T-helper 17 cell (primary cell): ENCODE data around the gene MBD6. TPM values are rescaled to one million over a fixed set of nuclear protein-coding genes. Genes with fewer than 3 reads are reported as not detected.
A peak's percentile ranks its signal among the peaks of the same experiment; 100 is the strongest.

ENCODE experiments used
- ATAC-seq: fragments of 150-1000 bp; cut with Tn5 transposase; 2 replicates; pipeline ENCODE4 v1.10.0; 2021; ENCODE audit warnings: mild to moderate bottlenecking, moderate library complexity
- DNase-seq, 3 donors: peaks; one replicate each; pipeline versions ENCODE4 v3.0.0 to v3.0.0-alpha.2; 2020 to 2021
- H3K9me3 ChIP-seq: one replicate; pipeline ENCODE4 v1.7.0; 2013; ENCODE audit warnings: low read length, mild to moderate bottlenecking; ENCODE audit not compliant: control insufficient read depth, poor library complexity, severe bottlenecking
- H3K27ac Mint-ChIP-seq: one replicate; pipeline ENCODE4 v1.8.0; 2022; ENCODE audit warnings: mild to moderate bottlenecking, moderate library complexity, mixed read lengths
- H3K27me3 Mint-ChIP-seq: one replicate; pipeline ENCODE4 v1.8.0; 2022; ENCODE audit warnings: mixed read lengths
- H3K36me3 Mint-ChIP-seq: one replicate; pipeline ENCODE4 v1.8.0; 2022; ENCODE audit warnings: low read depth, mixed read lengths
- H3K4me1 Mint-ChIP-seq: one replicate; pipeline ENCODE4 v1.8.0; 2022; ENCODE audit warnings: mild to moderate bottlenecking, mixed read lengths
- H3K4me3 Mint-ChIP-seq: one replicate; pipeline ENCODE4 v1.8.0; 2022; ENCODE audit warnings: mild to moderate bottlenecking, moderate library complexity, mixed read lengths
- total RNA-seq, 4 donors: library from RNA in 2 of 4; stranded (reverse) in 2 of 4; gene quantifications; one replicate each; pipeline ENCODE4 v1.2.3 and lab custom pipeline; 2022 to 2026

MBD6 gene, protein sequence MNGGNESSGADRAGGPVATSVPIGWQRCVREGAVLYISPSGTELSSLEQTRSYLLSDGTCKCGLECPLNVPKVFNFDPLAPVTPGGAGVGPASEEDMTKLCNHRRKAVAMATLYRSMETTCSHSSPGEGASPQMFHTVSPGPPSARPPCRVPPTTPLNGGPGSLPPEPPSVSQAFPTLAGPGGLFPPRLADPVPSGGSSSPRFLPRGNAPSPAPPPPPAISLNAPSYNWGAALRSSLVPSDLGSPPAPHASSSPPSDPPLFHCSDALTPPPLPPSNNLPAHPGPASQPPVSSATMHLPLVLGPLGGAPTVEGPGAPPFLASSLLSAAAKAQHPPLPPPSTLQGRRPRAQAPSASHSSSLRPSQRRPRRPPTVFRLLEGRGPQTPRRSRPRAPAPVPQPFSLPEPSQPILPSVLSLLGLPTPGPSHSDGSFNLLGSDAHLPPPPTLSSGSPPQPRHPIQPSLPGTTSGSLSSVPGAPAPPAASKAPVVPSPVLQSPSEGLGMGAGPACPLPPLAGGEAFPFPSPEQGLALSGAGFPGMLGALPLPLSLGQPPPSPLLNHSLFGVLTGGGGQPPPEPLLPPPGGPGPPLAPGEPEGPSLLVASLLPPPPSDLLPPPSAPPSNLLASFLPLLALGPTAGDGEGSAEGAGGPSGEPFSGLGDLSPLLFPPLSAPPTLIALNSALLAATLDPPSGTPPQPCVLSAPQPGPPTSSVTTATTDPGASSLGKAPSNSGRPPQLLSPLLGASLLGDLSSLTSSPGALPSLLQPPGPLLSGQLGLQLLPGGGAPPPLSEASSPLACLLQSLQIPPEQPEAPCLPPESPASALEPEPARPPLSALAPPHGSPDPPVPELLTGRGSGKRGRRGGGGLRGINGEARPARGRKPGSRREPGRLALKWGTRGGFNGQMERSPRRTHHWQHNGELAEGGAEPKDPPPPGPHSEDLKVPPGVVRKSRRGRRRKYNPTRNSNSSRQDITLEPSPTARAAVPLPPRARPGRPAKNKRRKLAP
- total RNA-seq: 10 to 100 TPM; 82.4 to 93.5 TPM
- total RNA-seq (lab: John Stamatoyannopoulos, UW): 9.3 to 16.1 reads per million in 2 donors

DNA sequence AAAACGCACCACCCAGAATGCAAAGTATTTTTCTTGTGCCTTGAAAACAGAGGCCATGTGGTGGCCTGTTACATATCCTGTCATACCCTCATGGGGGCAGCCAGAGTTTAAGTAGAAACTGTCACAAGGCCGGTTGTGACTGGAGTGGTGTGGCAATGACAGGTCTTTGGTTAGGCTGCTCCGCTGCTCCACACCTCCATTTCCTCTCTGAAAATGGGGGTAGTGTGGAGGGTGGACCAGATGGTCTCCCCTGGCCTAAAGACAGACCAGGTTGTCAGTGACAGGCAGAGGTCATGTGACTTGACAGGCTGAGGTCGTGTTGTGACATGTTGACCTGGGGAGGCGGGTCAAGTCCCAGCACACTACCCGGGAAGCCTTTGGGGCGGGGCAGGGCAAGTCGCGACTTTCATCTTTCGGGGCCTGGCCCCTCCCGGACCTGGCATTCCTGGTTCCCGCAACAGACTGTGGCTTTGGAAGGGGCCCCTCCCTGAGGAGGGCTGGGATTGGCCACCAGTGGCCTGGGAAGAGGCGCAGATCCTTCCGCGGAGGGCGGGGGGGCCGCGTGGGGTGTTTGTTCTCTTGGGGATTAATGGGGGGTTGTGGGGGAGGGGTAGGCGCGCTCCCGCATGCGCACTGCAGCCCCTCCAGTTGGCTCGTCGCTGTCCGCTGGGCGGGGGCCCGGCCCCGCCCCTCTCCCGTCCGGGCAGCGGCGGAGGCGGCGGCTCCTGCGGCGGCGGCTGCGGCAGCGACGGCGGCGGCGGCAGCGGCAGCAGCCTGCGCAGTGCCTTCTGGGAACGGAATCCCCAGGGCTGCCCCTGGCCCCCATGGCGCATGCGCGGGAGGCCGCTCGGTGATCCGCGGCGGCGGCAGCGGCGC lies at the start of gene MBD6:
Gene MBD6, plus strand, starts transcription at position 814 of the 876 bp plus-strand sequence. CDS start 1,480 bp downstream, outside the sequence.
- Mint-ChIP-seq H3K36me3 (peaks cover 6% of the 10 kb centered on the region), H3K4me1 (peaks cover 54% of the 10 kb centered on the region), H3K27ac (peak within 1 kb of the TSS; percentile 98), H3K27me3 (no peaks in the 10 kb centered on the region), H3K4me3 (peak within 1 kb of the TSS; percentile 97)
- ATAC-seq (peak; percentile 44), DNase-seq (peak; percentile 91 to 94 (median 92))
- H3K9me3 ChIP-seq: no peaks in the 10 kb centered on the region

DNA sequence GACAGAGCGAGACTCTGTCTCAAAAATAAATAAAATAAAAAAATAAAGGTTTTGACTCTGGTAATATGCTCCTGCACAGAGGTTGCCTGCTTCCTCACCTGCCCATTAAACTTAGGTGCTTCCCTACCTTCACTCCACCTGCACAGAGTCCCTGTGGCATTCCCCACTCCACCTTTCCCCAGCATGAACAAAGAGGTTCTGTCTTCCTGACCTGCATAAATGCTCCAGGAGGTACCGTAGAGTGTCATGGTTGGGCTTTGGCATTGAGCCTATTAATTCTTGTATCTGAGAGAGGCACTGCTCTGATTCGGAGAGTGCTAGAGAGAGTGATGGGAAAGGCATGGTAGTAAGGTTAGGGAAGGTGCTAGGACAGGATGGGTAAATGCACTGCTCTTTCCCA lies 49.2 kb upstream of the MBD6 start:
- peaks cover 50% of the 10 kb centered on the region for H3K4me1 Mint-ChIP-seq
- no peaks in the 10 kb centered on the region for H3K27me3 Mint-ChIP-seq
- ATAC-seq (no peak), DNase-seq (no peak)
- no peaks in the 10 kb centered on the region for H3K9me3 ChIP-seq
- no peak overlapping the region for H3K4me3 Mint-ChIP-seq
- H3K36me3 Mint-ChIP-seq: peaks cover 19% of the 10 kb centered on the region
- peak overlapping the region; percentile 88 for H3K27ac Mint-ChIP-seq

DNA sequence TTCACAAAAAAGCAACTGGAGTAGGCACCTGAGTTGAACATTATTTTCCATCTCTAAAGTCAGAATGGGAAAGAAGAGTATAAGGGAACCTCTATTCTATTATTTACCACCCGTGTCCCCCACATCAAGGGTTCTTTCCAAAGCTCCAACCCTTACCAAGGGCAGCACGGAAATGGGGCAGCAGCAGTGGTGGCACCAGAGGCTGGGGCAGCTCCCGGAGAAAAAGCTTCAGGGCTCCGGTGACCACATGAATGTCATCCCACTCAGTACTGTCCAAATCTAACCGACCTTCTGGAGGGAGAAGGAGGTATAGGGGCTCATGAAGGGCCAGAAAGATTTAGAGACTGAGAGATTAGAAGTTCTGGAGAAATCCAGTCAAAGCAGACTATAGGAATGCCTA lies 48.7 kb upstream of the MBD6 start:
- DNase-seq (no peak), ATAC-seq (no peak)
- peaks cover 55% of the 10 kb centered on the region for H3K4me1 Mint-ChIP-seq
- H3K27me3 Mint-ChIP-seq: no peaks in the 10 kb centered on the region
- peak overlapping the region; percentile 75 for H3K4me3 Mint-ChIP-seq
- peaks cover 19% of the 10 kb centered on the region for H3K36me3 Mint-ChIP-seq
- H3K9me3 ChIP-seq: no peaks in the 10 kb centered on the region
- peak overlapping the region; percentile 88 for H3K27ac Mint-ChIP-seq

DNA sequence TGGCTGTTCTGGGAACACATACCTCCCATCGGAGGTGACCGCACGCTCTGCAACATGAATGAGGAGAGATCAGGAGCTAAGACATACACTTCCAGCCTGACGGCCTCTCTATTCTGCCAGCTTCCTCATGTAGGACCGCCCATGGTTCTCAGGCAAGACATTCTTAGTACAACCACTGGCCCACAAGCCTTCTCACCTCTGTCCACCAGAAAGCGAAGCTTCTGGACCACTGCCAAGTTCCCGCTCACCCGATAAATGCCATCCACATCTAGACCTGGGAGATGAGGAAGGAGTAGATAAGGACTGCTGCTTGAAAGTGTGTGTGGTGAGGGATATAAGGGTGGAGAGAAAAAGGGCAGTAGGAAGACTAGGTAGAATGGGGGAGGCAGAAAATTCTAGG lies 48.2 kb upstream of the MBD6 start:
- Mint-ChIP-seq H3K4me1 (peaks cover 60% of the 10 kb centered on the region), H3K4me3 (peak overlapping the region; percentile 75), H3K27me3 (no peaks in the 10 kb centered on the region)

DNA sequence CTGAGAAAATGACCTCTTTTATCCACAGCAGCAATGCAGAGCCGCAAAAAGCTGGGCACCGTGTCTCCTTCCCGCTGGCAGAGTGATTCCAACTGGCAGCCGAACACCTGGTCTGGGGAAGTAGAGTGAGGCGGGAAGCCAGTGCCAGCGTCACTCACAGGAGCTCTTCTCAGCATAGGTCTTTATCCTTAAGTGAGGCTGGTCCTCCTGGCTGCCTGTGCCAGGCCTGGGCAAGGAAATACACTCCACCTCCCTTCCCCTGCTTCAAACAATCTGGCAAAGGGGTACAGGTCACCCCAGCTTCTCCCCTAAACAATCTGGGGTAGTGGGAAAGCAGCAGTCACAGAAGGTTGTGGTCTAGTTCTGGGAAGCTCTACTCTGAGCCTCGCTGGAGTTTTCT lies 47.8 kb upstream of the MBD6 start:
- Mint-ChIP-seq H3K4me3 (peak overlapping the region; percentile 75), H3K36me3 (peaks cover 16% of the 10 kb centered on the region), H3K27me3 (no peaks in the 10 kb centered on the region), H3K27ac (peak overlapping the region; percentile 88), H3K4me1 (peaks cover 64% of the 10 kb centered on the region)
- no peaks in the 10 kb centered on the region for H3K9me3 ChIP-seq
- DNase-seq (no peak), ATAC-seq (no peak)

More for the DNA sequence above, 48.2 kb upstream of the MBD6 start:
- Mint-ChIP-seq H3K27ac (peak overlapping the region; percentile 88), H3K36me3 (peaks cover 16% of the 10 kb centered on the region)
- no peak for ATAC-seq
- H3K9me3 ChIP-seq: no peaks in the 10 kb centered on the region
- DNase-seq: no peak

DNA sequence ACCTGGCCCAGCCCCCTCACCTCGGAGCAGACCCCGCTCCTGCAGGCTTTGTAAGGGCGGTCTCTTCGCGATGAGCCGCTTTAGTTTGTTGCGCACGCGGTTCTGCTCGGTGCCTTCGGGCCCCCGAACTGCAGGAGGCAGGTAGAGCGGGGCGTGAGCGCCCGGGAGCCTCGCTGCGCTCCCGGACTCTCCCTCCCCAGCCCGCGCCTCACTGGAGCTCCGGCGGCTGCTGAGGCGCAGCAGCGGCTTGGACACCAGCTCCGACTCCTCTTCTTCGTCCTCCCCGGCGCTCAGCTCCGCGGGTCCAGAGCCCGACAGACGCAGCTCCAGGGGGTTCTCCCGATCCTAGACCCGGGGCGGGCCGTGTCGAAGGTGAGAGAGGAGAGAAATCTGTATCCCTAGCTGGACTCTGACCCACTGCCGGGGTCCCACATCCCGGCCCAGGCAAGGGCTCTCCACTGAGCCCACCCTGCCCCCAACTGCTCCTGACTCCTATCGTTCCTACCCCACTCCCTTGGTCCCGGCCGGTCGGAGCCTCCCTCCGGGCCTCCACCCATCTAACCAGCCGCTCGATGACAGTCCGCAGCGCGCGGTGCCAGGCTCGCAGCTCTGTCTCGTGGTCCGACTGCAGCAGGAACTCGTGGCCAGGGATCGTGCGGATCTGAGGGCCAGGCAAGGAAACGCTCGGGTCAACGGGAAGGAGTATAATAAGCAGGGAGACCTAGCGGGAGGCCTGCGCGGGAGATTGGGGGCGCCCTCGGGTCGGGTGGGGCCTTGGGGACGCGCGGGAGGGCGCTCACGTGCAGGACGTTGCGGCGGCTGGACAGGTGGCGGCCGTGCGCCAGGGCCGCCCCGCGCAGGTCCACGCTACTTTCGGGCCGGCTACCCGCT lies 47.1 kb upstream of the MBD6 start:
- H3K9me3 ChIP-seq: no peaks in the 10 kb centered on the region
- H3K27me3 Mint-ChIP-seq: no peaks in the 10 kb centered on the region
- DNase-seq (no peak), ATAC-seq (no peak)
- H3K27ac Mint-ChIP-seq: peak overlapping the region; percentile 100
- H3K4me1 Mint-ChIP-seq: peaks cover 69% of the 10 kb centered on the region
- H3K4me3 Mint-ChIP-seq: peak overlapping the region; percentile 98
- peaks cover 16% of the 10 kb centered on the region for H3K36me3 Mint-ChIP-seq

DNA sequence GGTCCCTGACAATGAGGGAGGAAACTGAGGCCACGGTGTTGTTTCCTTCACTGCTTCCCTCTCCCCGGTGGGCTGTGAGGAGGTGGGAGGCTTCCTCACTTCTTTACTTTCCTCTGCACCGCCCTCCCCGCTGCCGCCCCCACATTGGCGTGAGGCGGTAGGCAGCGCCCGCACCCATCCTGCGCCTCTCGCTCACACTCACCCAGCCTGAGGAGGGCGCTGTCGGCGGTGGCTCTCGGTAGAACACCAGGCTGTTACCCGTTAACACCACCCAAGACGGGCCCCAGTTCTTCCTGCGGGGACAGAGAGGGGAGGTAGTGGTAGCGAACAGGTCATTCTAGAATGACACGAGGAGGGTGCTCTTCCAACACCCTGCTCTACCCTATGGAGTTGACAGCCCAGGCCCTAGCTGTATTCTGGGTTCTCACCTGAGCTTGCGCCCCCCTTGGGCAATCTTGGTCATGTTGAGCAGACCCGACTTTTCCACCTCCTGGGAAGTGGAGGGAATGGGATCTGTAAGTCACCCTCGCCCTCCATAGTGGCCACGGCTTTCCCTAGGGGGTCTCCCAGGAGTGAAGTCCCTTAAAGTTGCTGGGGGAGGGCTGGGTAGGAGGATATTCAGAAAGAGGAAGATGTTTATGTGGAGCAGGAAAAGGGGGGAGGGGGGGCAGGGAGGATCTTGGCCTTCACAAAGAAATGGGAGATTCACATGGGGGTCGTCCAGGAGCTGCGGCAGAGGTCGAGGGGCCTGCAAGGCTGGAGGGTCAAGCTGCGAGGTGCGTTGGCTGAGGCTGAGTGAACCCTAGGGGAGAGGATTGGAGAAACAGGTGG lies 46.2 kb upstream of the MBD6 start:
- ATAC-seq: peak; percentile 35
- no peaks in the 10 kb centered on the region for H3K9me3 ChIP-seq
- peaks cover 16% of the 10 kb centered on the region for H3K36me3 Mint-ChIP-seq
- peak; percentile 45 to 68 (median 56) for DNase-seq
- H3K27ac Mint-ChIP-seq: peak overlapping the region; percentile 100
- peak overlapping the region; percentile 98 for H3K4me3 Mint-ChIP-seq
- peaks cover 73% of the 10 kb centered on the region for H3K4me1 Mint-ChIP-seq
- no peaks in the 10 kb centered on the region for H3K27me3 Mint-ChIP-seq

DNA sequence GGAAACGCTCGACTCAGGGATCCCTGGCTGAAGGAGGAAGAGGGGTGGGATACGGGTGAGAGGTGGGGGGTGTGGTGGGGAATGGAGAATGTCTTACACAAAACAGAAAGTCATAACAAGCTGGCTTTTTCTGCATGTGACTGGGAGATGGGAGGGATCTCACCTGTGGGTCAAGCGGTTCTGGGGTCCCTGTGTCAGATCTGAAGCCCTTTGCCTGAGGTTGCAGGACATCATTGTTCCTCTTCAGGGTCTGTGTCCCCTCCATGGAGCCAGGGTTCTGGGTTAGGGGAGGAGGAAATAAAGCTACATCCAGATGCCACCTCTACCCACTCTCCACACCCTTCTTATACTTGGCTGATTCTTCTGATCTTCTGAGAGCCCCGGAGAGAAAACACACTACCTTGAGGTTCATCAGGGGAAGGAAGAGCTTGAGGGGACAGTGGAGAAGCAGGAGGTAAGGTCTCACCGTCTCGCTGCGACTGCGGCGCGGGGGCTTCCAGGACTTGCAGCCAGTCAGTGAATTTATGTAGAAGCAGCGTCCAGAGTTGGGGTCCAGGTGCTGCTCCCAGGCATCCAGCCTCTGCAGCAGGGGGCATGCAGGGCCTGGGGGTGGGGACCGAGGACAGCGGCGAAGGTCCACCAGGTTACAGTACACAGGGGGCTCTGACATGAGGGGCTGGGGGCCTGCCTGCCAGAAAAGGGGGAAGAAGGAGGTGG lies 45.5 kb upstream of the MBD6 start:
- no peaks in the 10 kb centered on the region for H3K27me3 Mint-ChIP-seq
- peaks cover 73% of the 10 kb centered on the region for H3K4me1 Mint-ChIP-seq
- H3K36me3 Mint-ChIP-seq: peaks cover 16% of the 10 kb centered on the region
- peak overlapping the region; percentile 100 for H3K27ac Mint-ChIP-seq
- no peak for DNase-seq
- H3K4me3 Mint-ChIP-seq: peak overlapping the region; percentile 98
- H3K9me3 ChIP-seq: no peaks in the 10 kb centered on the region
- no peak for ATAC-seq

DNA sequence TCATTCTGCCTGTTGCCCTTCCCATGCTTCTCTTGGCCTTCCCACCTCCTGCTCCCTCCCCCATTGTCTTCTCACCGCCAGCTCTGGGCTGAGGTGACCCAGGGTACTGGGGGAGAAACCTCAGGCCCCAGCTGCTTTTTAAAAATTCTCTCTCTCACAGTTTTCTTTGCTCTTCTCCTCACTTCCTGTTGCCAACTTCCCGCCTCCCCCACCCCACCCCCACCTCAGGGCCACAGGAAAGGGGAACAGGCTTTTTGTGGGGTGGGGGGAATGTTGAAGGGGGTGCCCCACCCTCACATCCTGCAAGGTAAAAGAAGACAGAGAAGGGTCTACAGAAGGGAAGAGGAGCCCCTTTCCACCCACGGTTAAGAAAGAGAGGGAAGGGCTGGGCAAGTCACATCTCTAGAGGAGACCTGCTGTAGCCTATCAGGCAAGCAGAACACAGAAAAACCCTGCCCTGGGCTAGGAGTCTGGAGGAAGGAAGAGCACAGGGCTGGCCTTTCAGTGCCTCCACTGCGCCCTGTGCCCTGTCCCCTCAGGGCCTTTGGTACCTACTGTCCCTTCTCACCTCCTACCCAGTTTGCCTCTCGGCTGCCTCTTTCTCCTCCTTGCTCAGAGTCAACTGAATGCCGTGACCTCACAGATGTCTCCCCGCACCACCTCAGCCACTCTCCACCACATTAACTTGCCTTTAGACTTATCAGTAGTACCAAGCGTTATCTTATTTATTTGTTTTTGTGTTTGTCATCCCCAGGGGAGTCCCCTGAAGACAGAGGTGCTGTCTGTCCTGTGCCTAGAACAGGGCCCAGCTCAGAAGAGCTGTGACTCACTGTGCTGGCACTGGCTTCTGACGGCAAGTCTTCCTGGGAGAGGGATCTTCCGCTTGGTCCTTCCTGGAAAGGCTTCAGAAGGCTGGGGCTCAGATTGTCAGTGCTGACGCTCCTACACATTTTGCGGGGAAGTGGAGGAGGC lies 44.6 kb upstream of the MBD6 start:
- Mint-ChIP-seq H3K36me3 (peaks cover 16% of the 10 kb centered on the region), H3K4me1 (peaks cover 67% of the 10 kb centered on the region), H3K27me3 (no peaks in the 10 kb centered on the region), H3K4me3 (peak overlapping the region; percentile 98), H3K27ac (peak overlapping the region; percentile 100)
- no peaks in the 10 kb centered on the region for H3K9me3 ChIP-seq
- peak; percentile 70 for ATAC-seq
- DNase-seq: peak in 2 of 3 donors; percentile 32 to 65

DNA sequence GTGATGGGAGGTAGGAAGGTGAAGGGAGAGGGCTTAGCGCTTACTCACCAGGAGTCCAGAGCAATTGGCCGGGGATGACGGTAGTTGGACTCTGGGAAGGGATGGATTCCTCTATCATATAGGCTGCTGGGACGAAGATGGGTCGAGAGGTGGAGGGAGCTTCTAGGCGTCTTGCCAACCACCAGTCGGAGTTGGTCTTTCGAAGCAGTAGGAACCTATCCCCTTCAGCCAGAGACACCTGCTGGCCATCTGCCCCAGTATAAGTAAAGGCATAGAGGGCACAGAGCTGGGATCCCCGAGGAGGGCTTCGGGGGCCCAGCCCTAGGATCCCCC lies 43.6 kb upstream of the MBD6 start:
- no peak for DNase-seq
- Mint-ChIP-seq H3K36me3 (peaks cover 11% of the 10 kb centered on the region), H3K27ac (peak overlapping the region; percentile 100), H3K4me1 (peaks cover 68% of the 10 kb centered on the region), H3K27me3 (no peaks in the 10 kb centered on the region), H3K4me3 (peak overlapping the region; percentile 98)
- no peak for ATAC-seq
- H3K9me3 ChIP-seq: no peaks in the 10 kb centered on the region
